ENCODE measurements around the gene CCDC34.

Gene CCDC34

DNA sequence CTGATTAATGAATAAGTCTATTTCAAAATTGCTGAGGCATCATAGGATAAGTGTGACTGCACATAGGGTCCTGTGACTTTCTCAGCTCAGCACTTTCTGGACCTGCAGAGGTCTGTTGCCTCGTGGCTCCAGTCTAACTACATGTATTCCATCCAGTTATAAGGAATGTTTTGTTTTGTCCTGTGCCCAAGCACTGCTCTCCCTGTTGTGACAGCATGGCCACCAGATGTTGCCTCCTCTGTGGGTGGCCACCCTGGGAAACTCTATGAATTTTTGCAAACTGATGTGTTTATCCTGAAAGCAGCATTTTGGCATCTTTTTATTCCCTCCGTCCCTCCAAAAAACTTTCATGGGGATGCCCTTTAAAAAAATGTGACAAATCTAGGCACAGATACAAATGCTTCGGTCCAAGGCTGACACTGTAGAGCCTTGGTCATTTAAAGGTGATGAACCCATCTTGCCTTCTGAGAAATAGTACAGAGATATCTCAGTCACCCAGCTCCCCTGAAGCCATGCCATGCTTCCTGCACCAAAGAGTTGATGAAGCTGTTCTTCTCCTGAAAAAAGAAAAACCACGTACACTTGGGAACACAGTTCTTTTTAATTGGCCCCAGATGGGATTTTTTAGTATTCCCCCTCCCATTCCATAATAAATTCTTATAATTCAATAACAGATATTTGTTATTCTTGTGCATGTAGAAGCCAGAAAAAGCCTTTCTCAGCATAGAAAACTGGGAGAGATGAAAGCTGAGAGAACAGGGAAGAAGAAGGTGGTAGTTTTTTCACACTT lies 72.6 kb downstream of the CCDC34 start:
- DNase-seq (ENCODE audit: low spot score) = no peak

Data from CD4-positive, alpha-beta T cell treated with Interleukin-6 at 100 ng/mL for 8 hours (primary cell).